Fibroblast of mammary gland (primary cell): ENCODE data around the gene LHFPL2.
A peak's percentile ranks its signal among the peaks of the same experiment; 100 is the strongest.

ENCODE experiments used
- DNase-seq: peaks from one replicate; pipeline ENCODE4 v3.0.0-alpha.2; 2010; ENCODE audit warnings: low read depth
- H3K4me3 ChIP-seq: 2 replicates; pipeline ENCODE4 v1.5.1; 2011; ENCODE audit warnings: low read depth, mild to moderate bottlenecking, low read length, moderate library complexity; ENCODE audit not compliant: control insufficient read depth
- CTCF ChIP-seq: conservative IDR thresholded peaks from 2 replicates; pipeline ENCODE4 v1.5.1; 2011; ENCODE audit warnings: low read depth, low read length, inconsistent platforms; ENCODE audit not compliant: control insufficient read depth, insufficient read depth

Gene LHFPL2

GRCh38 chr5:78636682-78637081, 11.9 kb downstream of the LHFPL2 start:
- DNase-seq: no peak
- no peak overlapping the region for H3K4me3 ChIP-seq
- TF ChIP-seq CTCF: no peak

- H3K4me3 ChIP-seq: no peak overlapping the region
- DNase-seq: peak; percentile 46
- TF ChIP-seq CTCF: peak; percentile 33
Measured at GRCh38 chr5:78634634-78635033, 13.9 kb downstream of the LHFPL2 start.

- no peak overlapping the region for H3K4me3 ChIP-seq
- DNase-seq: no peak
- no peak for TF ChIP-seq CTCF
Measured at GRCh38 chr5:78634229-78634628, 14.3 kb downstream of the LHFPL2 start.

GRCh38 chr5:78633700-78634099, 14.9 kb downstream of the LHFPL2 start:
- no peak overlapping the region for H3K4me3 ChIP-seq
- TF ChIP-seq CTCF: no peak
- peak; percentile 65 for DNase-seq

GRCh38 chr5:78632467-78632866, 16.1 kb downstream of the LHFPL2 start:
- no peak overlapping the region for H3K4me3 ChIP-seq
- no peak for TF ChIP-seq CTCF
- DNase-seq: no peak

GRCh38 chr5:78631931-78632330, 16.6 kb downstream of the LHFPL2 start:
- no peak for DNase-seq
- no peak overlapping the region for H3K4me3 ChIP-seq
- TF ChIP-seq CTCF: no peak

GRCh38 chr5:78630047-78630446, 18.5 kb downstream of the LHFPL2 start:
- no peak overlapping the region for H3K4me3 ChIP-seq
- no peak for DNase-seq
- no peak for TF ChIP-seq CTCF
